T-helper 17 cell (primary cell): ENCODE data around the gene CHAD. TPM values are rescaled to one million over a fixed set of nuclear protein-coding genes. Genes with fewer than 3 reads are reported as not detected.

Experiments
- ATAC-seq: fragments of 150-1000 bp; cut with Tn5 transposase; 2 replicates; pipeline ENCODE4 v1.10.0; 2021; ENCODE audit warnings: mild to moderate bottlenecking, moderate library complexity
- DNase-seq, 3 donors: peaks; one replicate each; pipeline versions ENCODE4 v3.0.0 to v3.0.0-alpha.2; 2020 to 2021
- H3K9me3 ChIP-seq: one replicate; pipeline ENCODE4 v1.7.0; 2013; ENCODE audit warnings: low read length, mild to moderate bottlenecking; ENCODE audit not compliant: control insufficient read depth, poor library complexity, severe bottlenecking
- H3K27ac Mint-ChIP-seq: one replicate; pipeline ENCODE4 v1.8.0; 2022; ENCODE audit warnings: mild to moderate bottlenecking, moderate library complexity, mixed read lengths
- H3K27me3 Mint-ChIP-seq: one replicate; pipeline ENCODE4 v1.8.0; 2022; ENCODE audit warnings: mixed read lengths
- H3K36me3 Mint-ChIP-seq: one replicate; pipeline ENCODE4 v1.8.0; 2022; ENCODE audit warnings: low read depth, mixed read lengths
- H3K4me1 Mint-ChIP-seq: one replicate; pipeline ENCODE4 v1.8.0; 2022; ENCODE audit warnings: mild to moderate bottlenecking, mixed read lengths
- H3K4me3 Mint-ChIP-seq: one replicate; pipeline ENCODE4 v1.8.0; 2022; ENCODE audit warnings: mild to moderate bottlenecking, moderate library complexity, mixed read lengths
- total RNA-seq, 4 donors: library from RNA in 2 of 4; stranded (reverse) in 2 of 4; gene quantifications; one replicate each; pipeline ENCODE4 v1.2.3 and lab custom pipeline; 2022 to 2026

CHAD gene
- total RNA-seq: not detected
- total RNA-seq (lab: John Stamatoyannopoulos, UW): 0 to 0.08 reads per million in 2 donors

GRCh38 chr17:50468304-50469207, at the start of gene CHAD:
Gene CHAD (minus strand): TSS chr17:50468880. CDS start chr17:50468813, 67 bp downstream.
- peak; percentile 54 for ATAC-seq
- peaks cover 7% of the 10 kb centered on the region for H3K36me3 Mint-ChIP-seq
- peak within 1 kb of the TSS; percentile 72 for H3K4me3 Mint-ChIP-seq

GRCh38 chr17:50517504-50518383, 49.1 kb upstream of the CHAD start:
- DNase-seq: no peak
- H3K4me3 Mint-ChIP-seq: peak overlapping the region; percentile 15
- peak overlapping the region; percentile 21 for H3K27ac Mint-ChIP-seq
- no peaks in the 10 kb centered on the region for H3K36me3 Mint-ChIP-seq
- no peaks in the 10 kb centered on the region for H3K9me3 ChIP-seq
- no peak for ATAC-seq
- H3K4me1 Mint-ChIP-seq: peaks cover 13% of the 10 kb centered on the region
- no peaks in the 10 kb centered on the region for H3K27me3 Mint-ChIP-seq

More at GRCh38 chr17:50468304-50469207, at the start of gene CHAD:
- no peak for DNase-seq
- H3K9me3 ChIP-seq: no peaks in the 10 kb centered on the region
- Mint-ChIP-seq H3K27me3 (peaks cover 14% of the 10 kb centered on the region), H3K27ac (peak within 1 kb of the TSS; percentile 41), H3K4me1 (peaks cover 14% of the 10 kb centered on the region)

GRCh38 chr17:50517011-50517410, 48.3 kb upstream of the CHAD start:
- peaks cover 13% of the 10 kb centered on the region for H3K4me1 Mint-ChIP-seq
- ATAC-seq: no peak
- H3K27me3 Mint-ChIP-seq: no peaks in the 10 kb centered on the region
- peak overlapping the region; percentile 21 for H3K27ac Mint-ChIP-seq
- H3K9me3 ChIP-seq: no peaks in the 10 kb centered on the region
- H3K4me3 Mint-ChIP-seq: no peak overlapping the region
- no peaks in the 10 kb centered on the region for H3K36me3 Mint-ChIP-seq
- DNase-seq: no peak

DNA sequence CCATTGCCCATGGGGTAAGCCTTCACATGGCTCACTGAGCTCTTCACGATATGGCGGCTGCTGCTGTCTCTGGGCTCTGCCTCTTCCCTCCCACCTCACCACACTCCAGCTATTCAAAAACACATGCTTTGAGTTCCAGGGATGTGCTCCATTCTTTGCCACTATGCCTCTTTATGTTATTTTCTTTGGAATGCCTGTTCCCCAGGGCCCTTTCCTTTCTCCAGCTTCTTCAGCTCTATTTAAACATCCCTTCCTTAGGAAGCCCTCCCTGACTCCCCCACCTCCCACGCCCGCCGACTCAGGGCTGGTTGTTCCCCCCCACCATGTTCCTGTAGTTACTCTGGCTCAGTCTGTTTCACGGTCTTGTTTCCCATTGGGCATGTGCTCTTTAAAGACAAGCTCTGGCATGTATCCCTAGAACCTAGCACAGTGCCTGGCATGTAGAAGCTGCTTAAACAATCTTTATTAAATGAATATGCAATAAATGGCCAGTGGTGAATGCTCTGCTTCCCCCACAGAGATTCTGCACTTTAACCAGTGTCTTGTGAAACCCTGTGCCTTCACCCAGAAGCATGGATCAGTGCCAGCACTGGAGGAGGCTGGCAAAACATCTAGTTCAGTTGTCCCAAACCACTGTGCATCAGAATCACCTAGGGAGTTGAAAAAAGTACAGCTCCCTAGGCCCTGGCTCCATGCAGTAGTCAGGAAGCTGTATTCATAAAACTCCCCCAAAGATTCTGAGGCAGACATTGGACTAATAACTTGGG, 46.4 kb upstream of the CHAD start:
- Mint-ChIP-seq H3K27me3 (no peaks in the 10 kb centered on the region), H3K4me1 (peaks cover 25% of the 10 kb centered on the region), H3K36me3 (peaks cover 2% of the 10 kb centered on the region), H3K27ac (no peak overlapping the region), H3K4me3 (no peak overlapping the region)
- DNase-seq (no peak), ATAC-seq (no peak)
- H3K9me3 ChIP-seq: no peaks in the 10 kb centered on the region

DNA sequence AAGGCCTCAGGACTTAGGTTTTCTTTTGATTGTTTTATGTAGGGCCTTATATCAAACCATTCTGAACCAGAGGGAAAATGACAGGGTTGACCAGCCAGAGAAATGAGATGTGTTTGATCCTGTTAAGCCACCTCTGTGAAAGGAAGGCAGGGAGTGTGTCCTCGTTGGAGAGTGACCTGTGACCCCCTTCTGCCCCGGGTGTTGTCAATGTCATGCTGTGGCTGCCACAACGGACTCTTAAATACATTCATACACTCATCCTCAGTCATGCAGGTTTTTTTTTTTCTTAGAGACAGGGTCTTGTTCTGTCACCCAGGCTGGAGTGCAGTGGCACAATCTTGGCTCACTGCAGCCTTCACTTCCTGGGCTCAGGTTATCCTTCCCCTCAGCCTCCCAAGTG, 45.7 kb upstream of the CHAD start:
- Mint-ChIP-seq H3K36me3 (peaks cover 2% of the 10 kb centered on the region), H3K27ac (no peak overlapping the region), H3K4me3 (no peak overlapping the region), H3K27me3 (no peaks in the 10 kb centered on the region), H3K4me1 (peaks cover 29% of the 10 kb centered on the region)
- H3K9me3 ChIP-seq: no peaks in the 10 kb centered on the region
- ATAC-seq: no peak
- no peak for DNase-seq

DNA sequence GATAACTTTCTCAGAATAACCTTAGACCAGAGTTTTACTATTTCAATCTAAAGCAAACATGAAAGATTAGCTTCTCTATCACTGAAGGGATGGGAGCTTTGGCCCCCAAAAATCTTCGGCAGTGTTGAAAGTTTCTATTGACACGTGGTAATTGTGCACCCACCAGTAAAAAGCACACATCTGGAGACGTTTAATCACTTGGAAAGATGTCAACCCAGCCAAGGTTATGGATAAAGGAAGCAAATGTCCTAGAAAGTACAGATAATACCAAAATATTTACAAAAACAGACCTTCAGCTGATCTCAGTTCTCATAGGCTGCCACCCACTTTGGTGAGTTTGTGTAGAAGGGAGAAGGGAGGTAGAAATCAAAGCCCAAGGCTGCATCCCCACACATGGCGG, 44.8 kb upstream of the CHAD start:
- Mint-ChIP-seq H3K36me3 (peaks cover 2% of the 10 kb centered on the region), H3K4me1 (peaks cover 33% of the 10 kb centered on the region), H3K27ac (no peak overlapping the region), H3K27me3 (no peaks in the 10 kb centered on the region), H3K4me3 (no peak overlapping the region)
- ATAC-seq (no peak), DNase-seq (no peak)
- no peaks in the 10 kb centered on the region for H3K9me3 ChIP-seq

DNA sequence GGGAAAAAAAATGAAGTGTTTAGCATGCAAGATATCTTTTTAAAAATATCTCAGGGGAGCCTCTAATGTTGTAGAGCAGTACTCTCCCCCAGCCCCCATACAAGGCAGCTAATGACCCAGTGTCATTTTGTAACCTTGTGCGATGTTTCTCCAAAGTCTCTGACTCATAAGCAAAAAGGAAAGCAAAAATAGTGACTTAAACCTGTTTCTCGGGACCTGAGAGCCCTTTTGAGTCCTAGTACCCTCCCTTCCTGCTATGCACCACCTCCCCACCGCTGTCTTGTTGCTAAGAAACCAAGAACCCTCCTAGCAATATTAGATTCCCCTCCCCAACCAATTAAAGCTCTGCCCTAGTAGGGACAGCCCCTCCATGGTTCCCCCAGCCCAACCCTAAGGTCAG, 42.4 kb upstream of the CHAD start:
- no peaks in the 10 kb centered on the region for H3K9me3 ChIP-seq
- DNase-seq (peak in 2 of 3 donors; percentile 15 to 19), ATAC-seq (peak; percentile 80)
- Mint-ChIP-seq H3K27me3 (no peaks in the 10 kb centered on the region), H3K4me3 (peak overlapping the region; percentile 68), H3K27ac (peak overlapping the region; percentile 89), H3K4me1 (peaks cover 23% of the 10 kb centered on the region), H3K36me3 (peaks cover 2% of the 10 kb centered on the region)

GRCh38 chr17:50508573-50509460, 40.1 kb upstream of the CHAD start:
- no peaks in the 10 kb centered on the region for H3K9me3 ChIP-seq
- Mint-ChIP-seq H3K36me3 (peaks cover 2% of the 10 kb centered on the region), H3K4me3 (peak overlapping the region; percentile 90), H3K4me1 (peaks cover 30% of the 10 kb centered on the region), H3K27me3 (no peaks in the 10 kb centered on the region), H3K27ac (peak overlapping the region; percentile 91)
- ATAC-seq: no peak
- no peak for DNase-seq

DNA sequence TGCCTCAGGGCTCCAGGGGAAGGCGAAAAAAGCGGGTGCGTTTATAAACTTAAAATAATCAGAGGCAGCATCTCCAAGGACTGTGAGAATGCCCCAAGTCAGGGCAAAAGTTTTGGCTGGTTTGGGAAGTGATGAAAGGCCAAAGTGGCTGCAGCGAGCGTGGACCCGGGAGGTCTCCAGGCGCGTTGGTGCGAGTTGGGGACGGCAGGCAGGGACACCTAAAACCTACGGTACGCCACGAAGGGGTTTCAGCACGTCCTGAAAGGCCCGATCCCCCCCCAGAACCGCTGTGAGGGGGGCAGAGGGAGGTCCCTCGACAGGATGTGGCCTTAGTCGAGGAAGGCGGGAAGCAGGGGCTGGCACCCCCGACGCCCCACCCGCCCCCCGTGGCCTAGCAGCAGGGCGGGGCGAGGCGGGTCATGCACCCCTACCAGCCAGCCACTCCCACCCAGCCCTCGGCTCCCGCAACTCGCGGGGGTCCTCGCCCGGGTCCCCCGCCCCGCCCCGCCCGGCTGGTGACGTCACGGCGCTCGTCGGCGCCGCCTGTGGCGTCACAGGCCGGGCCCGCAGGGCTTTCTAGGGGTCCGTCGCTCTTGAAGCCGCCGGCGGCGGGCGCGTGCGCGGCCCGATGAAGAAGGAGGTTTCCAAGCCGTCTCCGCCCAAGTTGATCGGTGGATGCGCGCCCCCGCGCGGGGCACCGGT, 39.3 kb upstream of the CHAD start, which contains the start of gene MYCBPAP:
Gene MYCBPAP (plus strand): TSS at position 569 of the 702 bp plus-strand sequence. CDS start 236 bp downstream, outside the sequence.
- no peaks in the 10 kb centered on the region for H3K9me3 ChIP-seq
- DNase-seq (peak; percentile 64 to 74 (median 73)), ATAC-seq (peak; percentile 81)
- Mint-ChIP-seq H3K4me3 (peak within 1 kb of the TSS; percentile 90), H3K27me3 (no peaks in the 10 kb centered on the region), H3K27ac (peak within 1 kb of the TSS; percentile 91), H3K36me3 (peaks cover 4% of the 10 kb centered on the region), H3K4me1 (peaks cover 33% of the 10 kb centered on the region)

- H3K27ac Mint-ChIP-seq: no peak overlapping the region
- no peaks in the 10 kb centered on the region for H3K27me3 Mint-ChIP-seq
- H3K36me3 Mint-ChIP-seq: peaks cover 3% of the 10 kb centered on the region
- H3K4me3 Mint-ChIP-seq: no peak overlapping the region
- no peak for DNase-seq
- H3K4me1 Mint-ChIP-seq: peaks cover 28% of the 10 kb centered on the region
- no peak for ATAC-seq
- H3K9me3 ChIP-seq: no peaks in the 10 kb centered on the region
Measured at GRCh38 chr17:50506298-50506697, 37.6 kb upstream of the CHAD start.

- Mint-ChIP-seq H3K4me3 (no peak overlapping the region), H3K4me1 (peaks cover 23% of the 10 kb centered on the region), H3K27me3 (no peaks in the 10 kb centered on the region), H3K27ac (no peak overlapping the region), H3K36me3 (peaks cover 3% of the 10 kb centered on the region)
- ATAC-seq (no peak), DNase-seq (no peak)
- H3K9me3 ChIP-seq: no peaks in the 10 kb centered on the region
Measured at GRCh38 chr17:50505591-50506130, 37.0 kb upstream of the CHAD start.
